H1 (cell line): ENCODE results near the gene WDR37. TPM values are rescaled to one million over a fixed set of nuclear protein-coding genes. Genes with fewer than 3 reads are reported as not detected.
"Not testable (repeated sequence)": the region's sequence is repeated elsewhere in the genome, so short reads cannot be mapped to it uniquely, and the experiment has no call there.

ENCODE experiments used
- CTCF ChIA-PET: fragments of 300-600 bp; sonication (Branson Sonifier 250); formaldehyde crosslinking; loops from one replicate; lab custom pipeline; 2021; ENCODE audit not compliant: partially characterized antibody; lab: Charles Lee
- POLR2A ChIA-PET: fragments of 300-600 bp; sonication (Branson Sonifier 250); formaldehyde crosslinking; loops from one replicate; lab custom pipeline; 2021; ENCODE audit warnings: inconsistent platforms; ENCODE audit not compliant: partially characterized antibody; lab: Charles Lee
- DNase-seq, 2 experiments: peaks; one replicate each; pipeline versions ENCODE4 v3.0.0 to v3.0.0-alpha.2; 2010 to 2022; ENCODE audit warnings: low spot score in 2 of 2, low read depth in 1 of 2, mixed read lengths in 1 of 2
- FAIRE-seq: peaks from 2 replicates; lab custom pipeline; 2011; peaks lifted over from hg19 to GRCh38; lab: Jason Lieb, UNC
- H2AFZ ChIP-seq: 2 replicates; pipeline ENCODE4 v1.8.1; 2012; ENCODE audit warnings: low read length, inconsistent platforms
- H2AK5ac ChIP-seq: 2 replicates; pipeline ENCODE4 v1.6.1; 2013; ENCODE audit warnings: low read depth, low read length
- H2BK120ac ChIP-seq: replicated peaks from 2 replicates; pipeline ENCODE3; 2013; ENCODE audit warnings: low read depth, low read length, inconsistent platforms
- H2BK12ac ChIP-seq: 2 replicates; pipeline ENCODE4 v1.6.1; 2013; ENCODE audit warnings: low read depth, low read length
- H2BK15ac ChIP-seq: 2 replicates; pipeline ENCODE4 v1.6.1; 2013; ENCODE audit warnings: low read length
- H2BK20ac ChIP-seq: 2 replicates; pipeline ENCODE4 v1.6.1; 2013; ENCODE audit warnings: low read length
- H2BK5ac ChIP-seq: 2 replicates; pipeline ENCODE4 v1.6.1; 2013; ENCODE audit warnings: low read depth, low read length
- H3K14ac ChIP-seq: 2 replicates; pipeline ENCODE4 v1.6.1; 2013; ENCODE audit warnings: inconsistent platforms; ENCODE audit not compliant: insufficient read length
- H3K18ac ChIP-seq: 2 replicates; pipeline ENCODE4 v1.6.1; 2013; ENCODE audit warnings: low read length; ENCODE audit errors: extremely low read depth
- H3K23ac ChIP-seq: 2 replicates; pipeline ENCODE4 v1.6.1; 2013; ENCODE audit warnings: inconsistent platforms; ENCODE audit not compliant: insufficient read length
- H3K23me2 ChIP-seq: 2 replicates; pipeline ENCODE4 v1.6.1; 2013; ENCODE audit warnings: low read depth, low read length
- H3K27ac ChIP-seq: 2 replicates; pipeline ENCODE4 v1.6.1; 2011; ENCODE audit warnings: low read depth, low read length, inconsistent platforms
- H3K27me3 ChIP-seq, 4 experiments: replicated peaks in 1 of 4; 1 replicate in 1 of 4; 2 replicates in 3 of 4; pipeline versions ENCODE4 v1.6.1 to v1.8.1; 2011 to 2013; ENCODE audit warnings: low read length in 3 of 4, mild to moderate bottlenecking in 3 of 4, inconsistent platforms in 2 of 4, mixed read lengths in 2 of 4, moderate library complexity in 1 of 4; ENCODE audit not compliant: control insufficient read depth in 3 of 4, insufficient read depth in 3 of 4; ENCODE audit errors: extremely low read depth in 1 of 4
- H3K36me3 ChIP-seq, 4 experiments: 2 replicates each; pipeline versions ENCODE4 v1.6.1 to v1.8.1; 2011 to 2013; ENCODE audit warnings: mild to moderate bottlenecking in 4 of 4, low read length in 3 of 4, moderate library complexity in 2 of 4, control low read depth in 1 of 4, inconsistent platforms in 1 of 4; ENCODE audit not compliant: insufficient read depth in 4 of 4, control insufficient read depth in 2 of 4
- H3K4ac ChIP-seq: replicated peaks from 2 replicates; pipeline ENCODE3; 2013; ENCODE audit warnings: low read length, low read depth, mixed read lengths, inconsistent platforms; ENCODE audit not compliant: insufficient read length
- H3K4me1 ChIP-seq, 4 experiments: replicated peaks in 1 of 4; 1 replicate in 1 of 4; 2 replicates in 3 of 4; pipeline versions ENCODE4 v1.6.1 to v1.8.1; 2011 to 2013; ENCODE audit warnings: low read length in 3 of 4, inconsistent platforms in 2 of 4, mixed read lengths in 1 of 4; ENCODE audit not compliant: insufficient read depth in 4 of 4, control insufficient read depth in 3 of 4
- H3K4me2 ChIP-seq, 2 experiments: 2 replicates each; pipeline versions ENCODE4 v1.6.1 to v1.8.1; 2011 to 2013; ENCODE audit warnings: low read depth in 2 of 2, low read length in 2 of 2, control low read depth in 1 of 2, inconsistent platforms in 1 of 2, mild to moderate bottlenecking in 1 of 2; ENCODE audit not compliant: insufficient read depth in 1 of 2
- H3K4me3 ChIP-seq, 4 experiments: fragments of 200-600, 300-600 bp in 1 of 4; sonication (generic), shearing (Covaris generic), sonication (Bioruptor Twin) in 1 of 4; 2 replicates each; pipeline versions ENCODE4 v1.5.1 to v1.8.1; 2011 to 2016; ENCODE audit warnings: low read length in 4 of 4, low read depth in 3 of 4, control low read depth in 2 of 4, inconsistent platforms in 2 of 4, mild to moderate bottlenecking in 2 of 4, mixed read lengths in 1 of 4, moderate library complexity in 1 of 4; ENCODE audit not compliant: insufficient read depth in 2 of 4; ENCODE audit errors: extremely low read depth in 1 of 4
- H3K56ac ChIP-seq: replicated peaks from 2 replicates; pipeline ENCODE3; 2013; ENCODE audit warnings: low read depth, mild to moderate bottlenecking, mixed read lengths, low read length, inconsistent platforms; ENCODE audit not compliant: insufficient read length
- H3K79me1 ChIP-seq: 2 replicates; pipeline ENCODE4 v1.6.1; 2013; ENCODE audit warnings: low read depth, low read length, control low read depth
- H3K79me2 ChIP-seq, 2 experiments: 2 replicates each; pipeline versions ENCODE4 v1.6.1 to v1.8.1; 2012 to 2013; ENCODE audit warnings: low read length in 2 of 2, mild to moderate bottlenecking in 2 of 2, inconsistent platforms in 1 of 2; ENCODE audit not compliant: insufficient read depth in 2 of 2, control insufficient read depth in 1 of 2
- H3K9ac ChIP-seq, 4 experiments: replicated peaks in 1 of 4; 1 replicate in 1 of 4; 2 replicates in 3 of 4; pipeline versions ENCODE4 v1.6.1 to v1.8.1; 2011 to 2013; ENCODE audit warnings: low read depth in 3 of 4, low read length in 3 of 4, control low read depth in 2 of 4, mild to moderate bottlenecking in 2 of 4, moderate library complexity in 2 of 4, inconsistent platforms in 1 of 4; ENCODE audit errors: extremely low read depth in 1 of 4
- H3K9me3 ChIP-seq, 2 experiments: 2 replicates each; pipeline versions ENCODE4 v1.6.1 to v1.8.1; 2012 to 2013; ENCODE audit warnings: mild to moderate bottlenecking in 2 of 2, moderate library complexity in 2 of 2, control low read depth in 1 of 2, inconsistent platforms in 1 of 2, low read depth in 1 of 2, low read length in 1 of 2, mixed read lengths in 1 of 2; ENCODE audit not compliant: insufficient read depth in 2 of 2
- H4K20me1 ChIP-seq, 2 experiments: replicated peaks in 1 of 2; 2 replicates each; pipeline versions ENCODE3 to v1.8.1; 2011 to 2013; ENCODE audit warnings: inconsistent platforms in 2 of 2, low read length in 2 of 2, mild to moderate bottlenecking in 1 of 2; ENCODE audit not compliant: insufficient read depth in 2 of 2, control insufficient read depth in 1 of 2
- H4K5ac ChIP-seq: 2 replicates; pipeline ENCODE4 v1.6.1; 2013; ENCODE audit warnings: low read length, low read depth, mixed read lengths, inconsistent platforms; ENCODE audit not compliant: insufficient read length
- H4K8ac ChIP-seq: 2 replicates; pipeline ENCODE4 v1.8.0; 2013; ENCODE audit warnings: mild to moderate bottlenecking, moderate library complexity, low read length, inconsistent platforms; ENCODE audit not compliant: insufficient read depth; ENCODE audit errors: extremely low read depth
- H4K91ac ChIP-seq: replicated peaks from 2 replicates; pipeline ENCODE3; 2013; ENCODE audit warnings: low read length, mixed read lengths, inconsistent platforms; ENCODE audit not compliant: insufficient read length
- WGBS, 2 experiments: shearing (Covaris generic) in 1 of 2; methylation state at CpG; one replicate each; pipeline versions ENCODE4 v1.1.6 to v1.1.7; 2013 to 2015; ENCODE audit warnings: low lambda C conversion rate in 2 of 2, mixed read lengths in 2 of 2, inconsistent platforms in 1 of 2, low coverage in 1 of 2, missing lambda C conversion rate in 1 of 2; ENCODE audit not compliant: insufficient replicate concordance in 2 of 2, insufficient coverage in 1 of 2, insufficient read length in 1 of 2; ENCODE audit errors: extremely low coverage in 1 of 2, missing lambda C conversion rate in 1 of 2; 5-methylcytosine and 5-hydroxymethylcytosine counted together
- polyA plus RNA-seq, 7 experiments: library from polyadenylated mRNA; depleted of rRNA in 3 of 7; stranded (reverse) in 5 of 7; unstranded in 2 of 7; fragments of >200 nt in 5 of 7; fragments of 200-250 nt in 2 of 7; gene quantifications; 1 replicate in 5 of 7; 2 replicates in 1 of 7; 4 replicates in 1 of 7; pipeline versions ENCODE4 v1.2.1 to v1.2.3, GENCODE V29; 2011 to 2013; ENCODE audit warnings: missing spikeins in 2 of 7, mixed read lengths in 2 of 7
- total RNA-seq: library from RNA; stranded (reverse); fragmentation: NEBNext Ultra II Directional; extraction: Animal tissue kit (Norgen Biotek cat#: 25700); gene quantifications from 2 replicates; pipeline ENCODE4 v1.2.1, GENCODE V29; 2021

The WDR37 gene
- total and polyA plus RNA-seq, 2 of the 8 experiments (the other 6 are each of a cell fraction or from before 2014, with no cell fraction given) = 9.6 to 12.0 TPM

DNA sequence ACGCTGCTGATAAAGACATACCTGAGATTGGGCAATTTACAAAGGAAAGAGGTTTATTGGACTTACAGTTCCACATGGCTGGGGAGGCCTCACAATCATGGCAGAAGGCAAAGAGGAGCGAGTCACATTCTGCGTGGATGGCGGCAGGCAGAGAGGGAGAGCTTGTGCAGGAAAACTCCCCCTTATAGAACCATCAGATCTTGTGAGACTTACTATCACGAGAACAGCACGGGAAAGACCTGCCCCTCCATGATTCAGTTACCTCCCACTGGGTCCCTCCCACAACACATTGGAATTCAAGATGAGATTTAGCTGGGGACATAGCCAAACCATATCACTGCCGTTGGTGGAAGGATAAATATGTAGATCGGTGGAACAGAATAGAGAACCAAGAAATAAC lies 10.5 kb downstream of the WDR37 start:
- H2BK12ac ChIP-seq, H4K20me1 ChIP-seq, H2AK5ac ChIP-seq, H3K36me3 ChIP-seq, H3K14ac ChIP-seq, H2BK15ac ChIP-seq, H3K79me1 ChIP-seq, H3K79me2 ChIP-seq, H4K5ac ChIP-seq, H3K4me3 ChIP-seq, H3K9me3 ChIP-seq, H4K8ac ChIP-seq, H3K27me3 ChIP-seq, H3K9ac ChIP-seq, H4K91ac ChIP-seq, H2BK20ac ChIP-seq, H3K27ac ChIP-seq, H3K18ac ChIP-seq, H3K4me2 ChIP-seq, H3K23ac ChIP-seq, H3K4me1 ChIP-seq, H3K56ac ChIP-seq, H2BK120ac ChIP-seq, DNase-seq, H2BK5ac ChIP-seq, H2AFZ ChIP-seq, H3K23me2 ChIP-seq, FAIRE-seq, CTCF ChIA-PET, H3K4ac ChIP-seq: not testable (repeated sequence)
- 82% methylated on average over 8 of the region's 8 CpGs; no CpG with 5 or more reads in 1 of the 2 experiments for WGBS, 2 experiments
- POLR2A ChIA-PET = interaction anchor here (1.2 kb wide), 1 partner anchor 9 kb away, joined by 5 read pairs; no protein-coding TSS in a partner anchor
